GM23338 (cell line): ENCODE measurements around the gene RPS6KA4. TPM values are rescaled to one million over a fixed set of nuclear protein-coding genes. Genes with fewer than 3 reads are reported as not detected.

Experiments
- ATAC-seq: fragments of 200-7000 bp; cut with Tn5 transposase; 3 replicates; pipeline ENCODE4 v1.9.1; 2020
- DNase-seq: peaks from one replicate; pipeline ENCODE4 v3.0.0-alpha.2; 2015; ENCODE audit warnings: low spot score
- H2AFZ ChIP-seq: fragments of 200-600 bp; sonication (generic); 2 replicates; pipeline ENCODE4 v1.8.0; 2016; ENCODE audit warnings: antibody characterized with exemption, mild to moderate bottlenecking, moderate library complexity
- H3F3A ChIP-seq: fragments of 200-600 bp; sonication (generic); replicated peaks from 2 replicates; pipeline ENCODE4 v1.8.0; 2017; ENCODE audit warnings: antibody characterized with exemption, mixed run types, low read depth
- H3K27ac ChIP-seq: fragments of 200-600 bp; sonication (generic); 2 replicates; pipeline ENCODE4 v1.6.1; 2016; ENCODE audit warnings: low read depth
- H3K27me3 ChIP-seq: fragments of 200-600 bp; sonication (generic); 2 replicates; pipeline ENCODE4 v1.8.0; 2016; ENCODE audit warnings: mild to moderate bottlenecking, mixed run types, moderate library complexity; ENCODE audit not compliant: insufficient read depth
- H3K36me3 ChIP-seq: fragments of 200-600 bp; sonication (generic); 2 replicates; pipeline ENCODE4 v1.8.0; 2016; ENCODE audit warnings: mild to moderate bottlenecking; ENCODE audit not compliant: insufficient read depth
- H3K4me1 ChIP-seq: fragments of 200-600 bp; sonication (generic); 2 replicates; pipeline ENCODE4 v1.8.0; 2016; ENCODE audit warnings: mild to moderate bottlenecking, moderate library complexity; ENCODE audit not compliant: insufficient read depth
- H3K4me2 ChIP-seq: fragments of 200-600 bp; sonication (generic); 2 replicates; pipeline ENCODE4 v1.7.1; 2017; ENCODE audit warnings: mixed run types
- H3K4me3 ChIP-seq: fragments of 200-600 bp; sonication (generic); 2 replicates; pipeline ENCODE4 v1.6.1; 2016; ENCODE audit warnings: mixed run types
- H3K79me2 ChIP-seq: fragments of 200-600 bp; sonication (generic); replicated peaks from 2 replicates; pipeline ENCODE4 v1.8.0; 2017; ENCODE audit warnings: mild to moderate bottlenecking; ENCODE audit not compliant: insufficient read depth
- H3K9me2 ChIP-seq: fragments of 200-600 bp; sonication (generic); 2 replicates; pipeline ENCODE4 v1.8.0; 2017; ENCODE audit not compliant: insufficient read depth
- H4K20me1 ChIP-seq: fragments of 200-600 bp; sonication (generic); replicated peaks from 2 replicates; pipeline ENCODE4 v1.8.0; 2017; ENCODE audit warnings: mild to moderate bottlenecking; ENCODE audit not compliant: insufficient read depth
- H3K27ac Mint-ChIP-seq: 2 replicates; pipeline ENCODE4 v1.8.0; 2020; ENCODE audit warnings: inconsistent platforms, mild to moderate bottlenecking, moderate library complexity, mixed read lengths
- H3K27me3 Mint-ChIP-seq: 3 replicates; pipeline ENCODE4 v1.8.0; 2022; ENCODE audit warnings: low read depth, mild to moderate bottlenecking, moderate library complexity, mixed read lengths, inconsistent platforms; ENCODE audit not compliant: insufficient read depth, poor library complexity
- H3K36me3 Mint-ChIP-seq: 3 replicates; pipeline ENCODE4 v1.8.0; 2021; ENCODE audit warnings: low read depth, mild to moderate bottlenecking, inconsistent platforms, moderate library complexity, mixed read lengths
- H3K4me1 Mint-ChIP-seq: 3 replicates; pipeline ENCODE4 v1.8.0; 2020; ENCODE audit warnings: mild to moderate bottlenecking, inconsistent platforms, mixed read lengths
- H3K4me3 Mint-ChIP-seq: 3 replicates; pipeline ENCODE4 v1.8.0; 2021; ENCODE audit warnings: moderate library complexity, mild to moderate bottlenecking, inconsistent platforms, mixed read lengths
- H3K9me3 Mint-ChIP-seq: 3 replicates; pipeline ENCODE4 v1.8.0; 2020; ENCODE audit warnings: moderate library complexity, mild to moderate bottlenecking, inconsistent platforms, mixed read lengths
- CREB1 ChIP-seq: fragments of 250-450 bp; sonication (Bioruptor Pico); IDR thresholded peaks from 2 replicates; pipeline ENCODE4 v1.5.0; 2020; ENCODE audit warnings: low read depth, mild to moderate bottlenecking, moderate library complexity
- EZH2 ChIP-seq: fragments of 200-600 bp; sonication (generic); IDR thresholded peaks from one replicate; pipeline ENCODE4 v1.8.0; 2017; ENCODE audit warnings: antibody characterized with exemption, mild to moderate bottlenecking, low read depth; ENCODE audit not compliant: unreplicated experiment
- EZH2phosphoT487 ChIP-seq: fragments of 200-600 bp; sonication (generic); IDR thresholded peaks from one replicate; pipeline ENCODE4 v1.8.1; 2018; ENCODE audit warnings: antibody characterized with exemption; ENCODE audit not compliant: unreplicated experiment
- JUNB ChIP-seq: IDR thresholded peaks from one replicate; pipeline ENCODE4 v1.6.1; 2016; ENCODE audit warnings: antibody characterized with exemption; ENCODE audit not compliant: unreplicated experiment
- NANOG ChIP-seq: IDR thresholded peaks from 2 replicates; pipeline ENCODE4 v1.6.1; 2016; ENCODE audit warnings: antibody characterized with exemption, borderline replicate concordance
- POLR2AphosphoS5 ChIP-seq: IDR thresholded peaks from 2 replicates; pipeline ENCODE4 v1.6.1; 2016; ENCODE audit warnings: antibody characterized with exemption, low read depth
- REST ChIP-seq: IDR thresholded peaks from one replicate; pipeline ENCODE4 v1.6.1; 2018; ENCODE audit warnings: antibody characterized with exemption; ENCODE audit not compliant: unreplicated experiment
- STAT1 ChIP-seq: IDR thresholded peaks from one replicate; pipeline ENCODE4 v1.6.1; 2016; ENCODE audit warnings: antibody characterized with exemption; ENCODE audit not compliant: unreplicated experiment
- ZNF114 ChIP-seq: fragments of 250-450 bp; sonication (Bioruptor Pico); IDR thresholded peaks from 2 replicates; pipeline ENCODE4 v1.5.0; 2020; ENCODE audit warnings: mild to moderate bottlenecking, moderate library complexity
- ZNF331 ChIP-seq: fragments of 250-450 bp; sonication (Bioruptor Pico); IDR thresholded peaks from 2 replicates; pipeline ENCODE4 v1.5.0; 2020; ENCODE audit warnings: low read depth, mild to moderate bottlenecking, moderate library complexity
- polyA plus RNA-seq: library from polyadenylated mRNA; unstranded; fragments of >200 nt; fragmentation: Nextera tagmentation; extraction: Ambion mirVana; gene quantifications from 2 replicates; pipeline ENCODE4 v1.2.1, GENCODE V29; 2016
- total RNA-seq: library from RNA; depleted of rRNA; stranded (reverse); fragments of >200 nt; shearing (Covaris generic); gene quantifications from 2 replicates; pipeline ENCODE4 v1.2.3, GENCODE V29; 2014
- TF ChIP-seq, protein P1 (sequence below), 2 experiments: fragments of 200-600 bp in 1 of 2; sonication (generic) in 1 of 2; conservative IDR thresholded peaks; 2 replicates each; pipeline versions ENCODE4 v1.5.1 to v1.6.1; 2016 to 2017; ENCODE audit warnings: antibody characterized with exemption in 2 of 2, low read depth in 2 of 2, mild to moderate bottlenecking in 2 of 2, moderate library complexity in 1 of 2
- TF ChIP-seq, protein P2 (sequence below): IDR thresholded peaks from 2 replicates; pipeline ENCODE4 v1.6.1; 2016; ENCODE audit warnings: antibody characterized with exemption
- TF ChIP-seq, protein P3 (sequence below): fragments of 250-450 bp; sonication (Bioruptor Pico); IDR thresholded peaks from 2 replicates; pipeline ENCODE4 v1.5.0; 2020; ENCODE audit warnings: mild to moderate bottlenecking, moderate library complexity

RPS6KA4 gene
- total and polyA plus RNA-seq, 2 experiments from 2014 or later, result 3.5 to 19.9 TPM

DNA sequence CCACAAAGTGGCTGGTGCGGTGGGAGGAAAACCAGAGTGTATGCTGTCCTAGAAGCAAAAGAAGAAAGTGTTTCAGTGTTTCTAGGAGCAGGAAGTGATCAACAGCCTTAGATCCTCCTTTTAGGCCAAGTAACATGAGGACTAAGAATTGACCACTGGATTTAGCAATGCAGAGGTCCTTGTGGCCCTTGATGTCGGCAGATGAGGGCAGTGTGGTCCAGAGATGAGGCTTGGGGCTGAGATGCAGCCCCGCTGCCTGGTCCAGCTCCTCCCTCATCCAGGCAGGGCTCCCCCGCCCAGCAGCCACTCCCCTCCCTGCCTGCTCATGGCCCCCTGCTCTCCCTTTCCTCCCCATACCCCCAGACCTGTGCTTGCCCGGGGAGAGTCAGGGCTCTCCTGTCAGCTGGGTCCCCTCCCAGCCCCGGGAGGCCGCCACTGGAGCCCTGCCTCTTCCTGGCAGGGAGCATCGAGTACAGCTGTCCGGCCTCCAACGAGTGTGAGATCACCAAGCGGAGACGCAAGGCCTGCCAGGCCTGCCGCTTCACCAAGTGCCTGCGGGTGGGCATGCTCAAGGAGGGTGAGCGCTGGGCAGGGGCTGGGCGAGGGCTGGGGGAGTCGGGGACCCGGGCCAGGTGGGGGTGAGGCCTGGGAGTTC lies 45.3 kb upstream of the RPS6KA4 start:
- H3K27ac ChIP-seq, result no peak overlapping the region
- H2AFZ ChIP-seq, result no peak overlapping the region
- Mint-ChIP-seq H3K27ac (no peak overlapping the region), H3K36me3 (peaks cover 34% of the 10 kb centered on the region), H3K4me1 (peaks cover 8% of the 10 kb centered on the region; the same call in 2 of the 3 replicates), H3K9me3 (no peaks in the 10 kb centered on the region; the same call in 1 of the 3 replicates), H3K4me3 (no peak overlapping the region; the same call in 2 of the 3 replicates), H3K27me3 (peaks cover 27% of the 10 kb centered on the region)
- H3K36me3 ChIP-seq, result no peaks in the 10 kb centered on the region; the same call in 1 of the 2 replicates
- DNase-seq (no peak), ATAC-seq (no peak)
- H3K4me1 ChIP-seq, result peaks cover 5% of the 10 kb centered on the region
- H3K9me2 ChIP-seq, result no peaks in the 10 kb centered on the region
- no peak for TF ChIP-seq POLR2AphosphoS5
- TF ChIP-seq REST, result no peak
- TF ChIP-seq ZNF331 (CRISPR knock-in tag), result no peak
- TF ChIP-seq JUNB, result no peak
- TF ChIP-seq, protein P1, sequence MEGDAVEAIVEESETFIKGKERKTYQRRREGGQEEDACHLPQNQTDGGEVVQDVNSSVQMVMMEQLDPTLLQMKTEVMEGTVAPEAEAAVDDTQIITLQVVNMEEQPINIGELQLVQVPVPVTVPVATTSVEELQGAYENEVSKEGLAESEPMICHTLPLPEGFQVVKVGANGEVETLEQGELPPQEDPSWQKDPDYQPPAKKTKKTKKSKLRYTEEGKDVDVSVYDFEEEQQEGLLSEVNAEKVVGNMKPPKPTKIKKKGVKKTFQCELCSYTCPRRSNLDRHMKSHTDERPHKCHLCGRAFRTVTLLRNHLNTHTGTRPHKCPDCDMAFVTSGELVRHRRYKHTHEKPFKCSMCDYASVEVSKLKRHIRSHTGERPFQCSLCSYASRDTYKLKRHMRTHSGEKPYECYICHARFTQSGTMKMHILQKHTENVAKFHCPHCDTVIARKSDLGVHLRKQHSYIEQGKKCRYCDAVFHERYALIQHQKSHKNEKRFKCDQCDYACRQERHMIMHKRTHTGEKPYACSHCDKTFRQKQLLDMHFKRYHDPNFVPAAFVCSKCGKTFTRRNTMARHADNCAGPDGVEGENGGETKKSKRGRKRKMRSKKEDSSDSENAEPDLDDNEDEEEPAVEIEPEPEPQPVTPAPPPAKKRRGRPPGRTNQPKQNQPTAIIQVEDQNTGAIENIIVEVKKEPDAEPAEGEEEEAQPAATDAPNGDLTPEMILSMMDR (conservative IDR thresholded peaks at IDR 0.05; ENCODE audit: low read depth in 2 of 2), result no peak
- TF ChIP-seq STAT1, result no peak
- TF ChIP-seq CREB1 (CRISPR knock-in tag), result no peak
- TF ChIP-seq NANOG, result no peak
- TF ChIP-seq, protein P2, sequence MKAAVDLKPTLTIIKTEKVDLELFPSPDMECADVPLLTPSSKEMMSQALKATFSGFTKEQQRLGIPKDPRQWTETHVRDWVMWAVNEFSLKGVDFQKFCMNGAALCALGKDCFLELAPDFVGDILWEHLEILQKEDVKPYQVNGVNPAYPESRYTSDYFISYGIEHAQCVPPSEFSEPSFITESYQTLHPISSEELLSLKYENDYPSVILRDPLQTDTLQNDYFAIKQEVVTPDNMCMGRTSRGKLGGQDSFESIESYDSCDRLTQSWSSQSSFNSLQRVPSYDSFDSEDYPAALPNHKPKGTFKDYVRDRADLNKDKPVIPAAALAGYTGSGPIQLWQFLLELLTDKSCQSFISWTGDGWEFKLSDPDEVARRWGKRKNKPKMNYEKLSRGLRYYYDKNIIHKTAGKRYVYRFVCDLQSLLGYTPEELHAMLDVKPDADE, result no peak
- no peak for TF ChIP-seq EZH2
- no peak for TF ChIP-seq ZNF114 (CRISPR knock-in tag)
- no peak for TF ChIP-seq EZH2phosphoT487
- TF ChIP-seq, protein P3, sequence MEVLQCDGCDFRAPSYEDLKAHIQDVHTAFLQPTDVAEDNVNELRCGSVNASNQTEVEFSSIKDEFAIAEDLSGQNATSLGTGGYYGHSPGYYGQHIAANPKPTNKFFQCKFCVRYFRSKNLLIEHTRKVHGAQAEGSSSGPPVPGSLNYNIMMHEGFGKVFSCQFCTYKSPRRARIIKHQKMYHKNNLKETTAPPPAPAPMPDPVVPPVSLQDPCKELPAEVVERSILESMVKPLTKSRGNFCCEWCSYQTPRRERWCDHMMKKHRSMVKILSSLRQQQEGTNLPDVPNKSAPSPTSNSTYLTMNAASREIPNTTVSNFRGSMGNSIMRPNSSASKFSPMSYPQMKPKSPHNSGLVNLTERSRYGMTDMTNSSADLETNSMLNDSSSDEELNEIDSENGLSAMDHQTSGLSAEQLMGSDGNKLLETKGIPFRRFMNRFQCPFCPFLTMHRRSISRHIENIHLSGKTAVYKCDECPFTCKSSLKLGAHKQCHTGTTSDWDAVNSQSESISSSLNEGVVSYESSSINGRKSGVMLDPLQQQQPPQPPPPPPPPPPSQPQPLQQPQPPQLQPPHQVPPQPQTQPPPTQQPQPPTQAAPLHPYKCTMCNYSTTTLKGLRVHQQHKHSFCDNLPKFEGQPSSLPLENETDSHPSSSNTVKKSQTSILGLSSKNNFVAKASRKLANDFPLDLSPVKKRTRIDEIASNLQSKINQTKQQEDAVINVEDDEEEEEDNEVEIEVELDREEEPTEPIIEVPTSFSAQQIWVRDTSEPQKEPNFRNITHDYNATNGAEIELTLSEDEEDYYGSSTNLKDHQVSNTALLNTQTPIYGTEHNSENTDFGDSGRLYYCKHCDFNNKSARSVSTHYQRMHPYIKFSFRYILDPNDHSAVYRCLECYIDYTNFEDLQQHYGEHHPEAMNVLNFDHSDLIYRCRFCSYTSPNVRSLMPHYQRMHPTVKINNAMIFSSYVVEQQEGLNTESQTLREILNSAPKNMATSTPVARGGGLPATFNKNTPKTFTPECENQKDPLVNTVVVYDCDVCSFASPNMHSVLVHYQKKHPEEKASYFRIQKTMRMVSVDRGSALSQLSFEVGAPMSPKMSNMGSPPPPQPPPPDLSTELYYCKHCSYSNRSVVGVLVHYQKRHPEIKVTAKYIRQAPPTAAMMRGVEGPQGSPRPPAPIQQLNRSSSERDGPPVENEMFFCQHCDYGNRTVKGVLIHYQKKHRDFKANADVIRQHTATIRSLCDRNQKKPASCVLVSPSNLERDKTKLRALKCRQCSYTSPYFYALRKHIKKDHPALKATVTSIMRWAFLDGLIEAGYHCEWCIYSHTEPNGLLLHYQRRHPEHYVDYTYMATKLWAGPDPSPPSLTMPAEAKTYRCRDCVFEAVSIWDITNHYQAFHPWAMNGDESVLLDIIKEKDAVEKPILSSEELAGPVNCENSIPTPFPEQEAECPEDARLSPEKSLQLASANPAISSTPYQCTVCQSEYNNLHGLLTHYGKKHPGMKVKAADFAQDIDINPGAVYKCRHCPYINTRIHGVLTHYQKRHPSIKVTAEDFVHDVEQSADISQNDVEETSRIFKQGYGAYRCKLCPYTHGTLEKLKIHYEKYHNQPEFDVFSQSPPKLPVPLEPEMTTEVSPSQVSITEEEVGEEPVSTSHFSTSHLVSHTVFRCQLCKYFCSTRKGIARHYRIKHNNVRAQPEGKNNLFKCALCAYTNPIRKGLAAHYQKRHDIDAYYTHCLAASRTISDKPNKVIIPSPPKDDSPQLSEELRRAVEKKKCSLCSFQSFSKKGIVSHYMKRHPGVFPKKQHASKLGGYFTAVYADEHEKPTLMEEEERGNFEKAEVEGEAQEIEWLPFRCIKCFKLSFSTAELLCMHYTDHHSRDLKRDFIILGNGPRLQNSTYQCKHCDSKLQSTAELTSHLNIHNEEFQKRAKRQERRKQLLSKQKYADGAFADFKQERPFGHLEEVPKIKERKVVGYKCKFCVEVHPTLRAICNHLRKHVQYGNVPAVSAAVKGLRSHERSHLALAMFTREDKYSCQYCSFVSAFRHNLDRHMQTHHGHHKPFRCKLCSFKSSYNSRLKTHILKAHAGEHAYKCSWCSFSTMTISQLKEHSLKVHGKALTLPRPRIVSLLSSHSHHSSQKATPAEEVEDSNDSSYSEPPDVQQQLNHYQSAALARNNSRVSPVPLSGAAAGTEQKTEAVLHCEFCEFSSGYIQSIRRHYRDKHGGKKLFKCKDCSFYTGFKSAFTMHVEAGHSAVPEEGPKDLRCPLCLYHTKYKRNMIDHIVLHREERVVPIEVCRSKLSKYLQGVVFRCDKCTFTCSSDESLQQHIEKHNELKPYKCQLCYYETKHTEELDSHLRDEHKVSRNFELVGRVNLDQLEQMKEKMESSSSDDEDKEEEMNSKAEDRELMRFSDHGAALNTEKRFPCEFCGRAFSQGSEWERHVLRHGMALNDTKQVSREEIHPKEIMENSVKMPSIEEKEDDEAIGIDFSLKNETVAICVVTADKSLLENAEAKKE (CRISPR knock-in tag), result no peak
- H3K4me3 ChIP-seq, result no peak overlapping the region
- H3K27me3 ChIP-seq, result no peaks in the 10 kb centered on the region
- no peak overlapping the region for H3K4me2 ChIP-seq
- peaks cover 19% of the 10 kb centered on the region; the same call in 1 of the 2 replicates for H3F3A ChIP-seq
- no peaks in the 10 kb centered on the region; the same call in 1 of the 2 replicates for H4K20me1 ChIP-seq
- H3K79me2 ChIP-seq, result peaks cover 32% of the 10 kb centered on the region
